ENCODE data around the gene NFIC. TPM values are rescaled to one million over a fixed set of nuclear protein-coding genes. Genes with fewer than 3 reads are reported as not detected.

Gene NFIC
- total RNA-seq, 1 experiment from 2014 or later, result 85.5 TPM

GRCh38 chr19:3407556-3408516 is 41.5 kb downstream of the NFIC start:
- POLR2A ChIA-PET, result interaction anchor here (0.7 kb wide), 1 partner anchor 22 kb away, joined by 3 read pairs; no protein-coding TSS in a partner anchor
- Mint-ChIP-seq H3K4me3 (ENCODE audit: unreplicated experiment) (no peak overlapping the region), H3K9me3 (ENCODE audit: unreplicated experiment) (no peaks in the 10 kb centered on the region), H3K4me1 (ENCODE audit: insufficient read depth, unreplicated experiment) (peaks cover 9% of the 10 kb centered on the region), H3K36me3 (ENCODE audit: insufficient read depth, unreplicated experiment) (peaks cover 40% of the 10 kb centered on the region), H3K27me3 (ENCODE audit: insufficient read depth, unreplicated experiment) (no peaks in the 10 kb centered on the region), H3K27ac (ENCODE audit: low read depth, unreplicated experiment) (no peak overlapping the region)
- no peak for DNase-seq (ENCODE audit: unreplicated experiment)
- no TSS peak for BruUV-seq (replicated peaks)
- TF ChIP-seq CTCF (IDR thresholded peaks at IDR 0.05; ENCODE audit: unreplicated experiment), result no peak
- intact Hi-C loops (cut with micrococcal nuclease), result no loop called here
- CTCF ChIA-PET, result interaction anchor here (0.5 to 1.1 kb wide), 3 partner anchors 34 to 794 kb away, joined by 3 to 5 read pairs (median 4); no protein-coding TSS in a partner anchor

GRCh38 chr19:3408996-3409345 is 42.6 kb downstream of the NFIC start:
- no peak for TF ChIP-seq CTCF (IDR thresholded peaks at IDR 0.05; ENCODE audit: unreplicated experiment)
- ChIA-PET CTCF (no interaction called here), POLR2A (no interaction called here)
- DNase-seq (ENCODE audit: unreplicated experiment), result no peak
- Mint-ChIP-seq H3K36me3 (ENCODE audit: insufficient read depth, unreplicated experiment) (peaks cover 47% of the 10 kb centered on the region), H3K27me3 (ENCODE audit: insufficient read depth, unreplicated experiment) (no peaks in the 10 kb centered on the region), H3K27ac (ENCODE audit: low read depth, unreplicated experiment) (no peak overlapping the region), H3K4me3 (ENCODE audit: unreplicated experiment) (no peak overlapping the region), H3K4me1 (ENCODE audit: insufficient read depth, unreplicated experiment) (peaks cover 9% of the 10 kb centered on the region), H3K9me3 (ENCODE audit: unreplicated experiment) (no peaks in the 10 kb centered on the region)
- BruUV-seq (replicated peaks), result no TSS peak
- intact Hi-C loops (cut with micrococcal nuclease), result no loop called here

GRCh38 chr19:3409346-3410064 is 43.1 kb downstream of the NFIC start:
- H3K36me3 Mint-ChIP-seq (ENCODE audit: insufficient read depth, unreplicated experiment), result peaks cover 53% of the 10 kb centered on the region
- no peaks in the 10 kb centered on the region for H3K9me3 Mint-ChIP-seq (ENCODE audit: unreplicated experiment)
- no peak for TF ChIP-seq CTCF (IDR thresholded peaks at IDR 0.05; ENCODE audit: unreplicated experiment)
- ChIA-PET POLR2A (no interaction called here), CTCF (interaction anchor here (0.6 kb wide), 2 partner anchors 16 to 158 kb away, joined by 3 to 4 read pairs; no protein-coding TSS in a partner anchor)
- no peaks in the 10 kb centered on the region for H3K27me3 Mint-ChIP-seq (ENCODE audit: insufficient read depth, unreplicated experiment)
- H3K27ac Mint-ChIP-seq (ENCODE audit: low read depth, unreplicated experiment), result no peak overlapping the region
- no peak for DNase-seq (ENCODE audit: unreplicated experiment)
- peaks cover 9% of the 10 kb centered on the region for H3K4me1 Mint-ChIP-seq (ENCODE audit: insufficient read depth, unreplicated experiment)
- intact Hi-C loops (cut with micrococcal nuclease), result no loop called here
- no peak overlapping the region for H3K4me3 Mint-ChIP-seq (ENCODE audit: unreplicated experiment)
- no TSS peak for BruUV-seq (replicated peaks)

DNA sequence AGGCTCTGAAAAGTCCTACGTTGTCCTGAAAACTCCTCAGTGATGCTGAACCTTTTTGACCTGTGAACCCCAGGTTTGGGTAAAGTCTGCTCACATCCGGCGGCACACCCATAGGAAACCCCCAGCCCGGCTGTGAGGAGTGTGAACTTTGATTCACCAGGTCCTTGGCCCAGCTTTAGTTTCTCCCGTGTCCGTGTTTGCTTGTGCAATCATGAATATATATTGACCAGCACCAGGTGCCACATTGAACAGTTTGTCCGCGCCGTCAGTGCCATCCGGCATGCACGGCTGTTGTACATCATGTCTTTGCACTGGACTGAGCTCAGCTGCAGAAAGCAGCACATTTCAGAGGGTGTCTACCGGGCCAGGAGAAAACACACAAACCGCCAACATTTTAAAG is 45.3 kb downstream of the NFIC start:
- Mint-ChIP-seq H3K4me3 (ENCODE audit: unreplicated experiment) (no peak overlapping the region), H3K27me3 (ENCODE audit: insufficient read depth, unreplicated experiment) (no peaks in the 10 kb centered on the region), H3K36me3 (ENCODE audit: insufficient read depth, unreplicated experiment) (peaks cover 62% of the 10 kb centered on the region), H3K27ac (ENCODE audit: low read depth, unreplicated experiment) (no peak overlapping the region), H3K4me1 (ENCODE audit: insufficient read depth, unreplicated experiment) (peaks cover 9% of the 10 kb centered on the region), H3K9me3 (ENCODE audit: unreplicated experiment) (no peaks in the 10 kb centered on the region)
- no TSS peak for BruUV-seq (replicated peaks)
- TF ChIP-seq CTCF (IDR thresholded peaks at IDR 0.05; ENCODE audit: unreplicated experiment), result no peak
- POLR2A ChIA-PET, result interaction anchor here (0.8 to 1.6 kb wide), 3 partner anchors 8 to 65 kb away, joined by 3 to 4 read pairs (median 4); no protein-coding TSS in a partner anchor
- DNase-seq (ENCODE audit: unreplicated experiment), result no peak
- CTCF ChIA-PET, result interaction anchor here (0.6 to 1.1 kb wide), 5 partner anchors 10 to 38 kb away, joined by 3 to 5 read pairs (median 3); no protein-coding TSS in a partner anchor
- intact Hi-C loops (cut with micrococcal nuclease), result no loop called here

All from MCF 10A (cell line).